Colonic mucosa (tissue), 4 donors: ENCODE data around the gene CDH24. TPM values are rescaled to one million over a fixed set of nuclear protein-coding genes. Genes with fewer than 3 reads are reported as not detected.

Experiments used
- DNase-seq: peaks from one replicate; pipeline ENCODE4 v3.0.0-alpha.2; 2020
- H3K27ac ChIP-seq: fragments of 200-600 bp; one replicate; pipeline ENCODE4 v1.8.0; 2021
- H3K27me3 ChIP-seq: fragments of 200-600 bp; one replicate; pipeline ENCODE4 v1.8.0; 2021
- H3K36me3 ChIP-seq: fragments of 200-600 bp; one replicate; pipeline ENCODE4 v1.8.0; 2021
- H3K4me1 ChIP-seq: fragments of 200-600 bp; one replicate; pipeline ENCODE4 v1.8.0; 2021; ENCODE audit warnings: mild to moderate bottlenecking
- H3K4me3 ChIP-seq: fragments of 200-600 bp; one replicate; pipeline ENCODE4 v1.8.0; 2021
- H3K9ac ChIP-seq, 2 donors: one replicate each; pipeline ENCODE4 v1.7.0; 2013; ENCODE audit warnings: control low read depth in 2 of 2, low read depth in 2 of 2, low read length in 2 of 2
- H3K9me3 ChIP-seq: fragments of 200-600 bp; one replicate; pipeline ENCODE4 v1.8.0; 2021
- intact Hi-C: fragments of 100-400 bp; cut with DNase I; formaldehyde crosslinking; loops from one replicate; pipeline ENCODE4 v1.14.1; 2022
- total RNA-seq, 2 donors: library from RNA; stranded (reverse); fragmentation: NEBNext Ultra II Directional in 1 of 2; extraction: Animal tissue kit (Norgen Biotek cat#: 25700) in 1 of 2; gene quantifications; one replicate each; pipeline ENCODE4 v1.2.1, GENCODE V29; 2021
- TF ChIP-seq, protein P1 (sequence below): fragments of 200-600 bp; IDR thresholded peaks from one replicate; pipeline ENCODE4 v1.8.0; 2022; ENCODE audit warnings: antibody characterized with exemption, mild to moderate bottlenecking
- donor health status: healthy.
- donor health status: DM: no; HTN: no; CAD: no.
- donor health status: DM: no; HTN: no; CAD: no.

The CDH24 gene
- total RNA-seq, 2 donors from 2014 or later, result 4.4 to 11.4 TPM

DNA sequence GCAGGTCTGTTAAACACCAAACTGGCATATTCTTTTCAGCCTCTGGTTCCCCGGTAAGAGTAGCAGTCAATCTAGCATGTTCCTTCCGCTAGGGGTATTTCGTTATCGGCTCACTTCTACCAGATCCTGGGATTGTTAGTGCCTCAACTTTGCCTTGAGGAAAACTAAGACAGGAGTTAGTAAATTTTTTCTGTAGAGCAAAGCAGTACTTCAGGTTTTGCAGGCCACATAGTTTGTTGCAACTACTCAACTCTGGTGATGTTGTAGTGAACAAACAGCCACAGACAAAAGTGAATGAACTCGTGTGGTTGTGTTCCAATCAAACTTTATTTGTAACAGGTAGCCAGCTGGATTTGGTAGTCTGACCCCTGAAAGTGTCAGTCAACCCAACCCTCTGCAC lies 6.3 kb upstream of the CDH24 start:
- no peak for DNase-seq
- Histone ChIP-seq H3K27me3 (no peaks in the 10 kb centered on the region), H3K27ac (no peak overlapping the region), H3K4me1 (peaks cover under 1% of the 10 kb centered on the region), H3K9ac (no peak overlapping the region), H3K9me3 (no peaks in the 10 kb centered on the region), H3K36me3 (peaks cover 53% of the 10 kb centered on the region), H3K4me3 (no peak overlapping the region)
- TF ChIP-seq, protein P1, sequence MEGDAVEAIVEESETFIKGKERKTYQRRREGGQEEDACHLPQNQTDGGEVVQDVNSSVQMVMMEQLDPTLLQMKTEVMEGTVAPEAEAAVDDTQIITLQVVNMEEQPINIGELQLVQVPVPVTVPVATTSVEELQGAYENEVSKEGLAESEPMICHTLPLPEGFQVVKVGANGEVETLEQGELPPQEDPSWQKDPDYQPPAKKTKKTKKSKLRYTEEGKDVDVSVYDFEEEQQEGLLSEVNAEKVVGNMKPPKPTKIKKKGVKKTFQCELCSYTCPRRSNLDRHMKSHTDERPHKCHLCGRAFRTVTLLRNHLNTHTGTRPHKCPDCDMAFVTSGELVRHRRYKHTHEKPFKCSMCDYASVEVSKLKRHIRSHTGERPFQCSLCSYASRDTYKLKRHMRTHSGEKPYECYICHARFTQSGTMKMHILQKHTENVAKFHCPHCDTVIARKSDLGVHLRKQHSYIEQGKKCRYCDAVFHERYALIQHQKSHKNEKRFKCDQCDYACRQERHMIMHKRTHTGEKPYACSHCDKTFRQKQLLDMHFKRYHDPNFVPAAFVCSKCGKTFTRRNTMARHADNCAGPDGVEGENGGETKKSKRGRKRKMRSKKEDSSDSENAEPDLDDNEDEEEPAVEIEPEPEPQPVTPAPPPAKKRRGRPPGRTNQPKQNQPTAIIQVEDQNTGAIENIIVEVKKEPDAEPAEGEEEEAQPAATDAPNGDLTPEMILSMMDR, result no peak
- intact Hi-C loops, result no loop called here

GRCh38 chr14:23062002-23062401 lies 4.7 kb upstream of the CDH24 start:
- Histone ChIP-seq H3K36me3 (peaks cover 48% of the 10 kb centered on the region), H3K9ac (no peak overlapping the region), H3K27me3 (no peaks in the 10 kb centered on the region), H3K4me3 (no peak overlapping the region), H3K27ac (no peak overlapping the region), H3K9me3 (no peaks in the 10 kb centered on the region), H3K4me1 (no peaks in the 10 kb centered on the region)
- intact Hi-C loops, result no loop called here
- DNase-seq, result no peak
- TF ChIP-seq, protein P1, result no peak

DNA sequence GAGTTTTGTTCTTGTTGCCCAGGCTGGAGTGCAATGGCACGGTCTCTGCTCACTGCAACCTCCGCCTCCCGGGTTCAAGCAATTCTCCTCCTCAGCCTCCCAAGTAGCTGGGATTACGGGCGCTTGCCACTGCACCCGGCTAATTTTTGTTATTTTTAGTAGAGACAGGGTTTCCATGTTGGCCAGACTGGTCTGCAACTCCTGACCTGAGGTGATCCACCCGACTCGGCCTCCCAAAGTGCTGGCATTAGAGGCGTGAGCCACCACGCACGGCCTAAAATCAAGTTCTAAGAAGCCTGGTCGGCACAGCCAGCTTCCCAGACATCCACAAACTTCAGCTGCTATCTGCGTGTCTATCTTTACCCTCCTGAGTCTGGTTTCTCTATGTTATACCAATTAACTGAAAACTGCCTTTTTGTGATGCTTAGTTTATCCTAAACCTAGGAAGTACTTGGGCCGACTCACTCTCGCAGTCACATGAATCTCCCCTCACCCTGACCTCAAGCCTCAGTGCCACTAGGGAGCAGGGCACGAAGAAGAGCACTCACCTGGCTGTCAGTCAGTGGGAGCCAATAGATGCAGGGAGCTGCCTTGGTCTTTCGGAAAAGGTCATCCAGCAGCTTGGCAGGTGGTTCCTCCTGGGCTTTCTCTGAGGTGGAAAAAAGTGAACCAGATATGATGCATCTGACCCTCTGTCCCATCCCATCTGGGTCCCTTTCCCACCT lies 3.4 kb upstream of the CDH24 start:
- intact Hi-C loops, result no loop called here
- Histone ChIP-seq H3K9ac (no peak overlapping the region), H3K27ac (no peak overlapping the region), H3K4me1 (peaks cover 5% of the 10 kb centered on the region), H3K27me3 (no peaks in the 10 kb centered on the region), H3K9me3 (no peaks in the 10 kb centered on the region), H3K4me3 (no peak overlapping the region), H3K36me3 (peaks cover 47% of the 10 kb centered on the region)
- TF ChIP-seq, protein P1, result no peak
- no peak for DNase-seq

GRCh38 chr14:23058654-23059504 lies 1.6 kb upstream of the CDH24 start:
- Histone ChIP-seq H3K27me3 (no peaks in the 10 kb centered on the region), H3K4me1 (peaks cover 5% of the 10 kb centered on the region), H3K9ac (no peak overlapping the region), H3K4me3 (no peak overlapping the region), H3K36me3 (peaks cover 33% of the 10 kb centered on the region), H3K27ac (no peak overlapping the region), H3K9me3 (no peaks in the 10 kb centered on the region)
- no peak for DNase-seq
- TF ChIP-seq, protein P1, result no peak
- intact Hi-C loops, result loop anchor here (2.0 kb wide), 1 partner anchor 72 kb away; no protein-coding TSS in a partner anchor

DNA sequence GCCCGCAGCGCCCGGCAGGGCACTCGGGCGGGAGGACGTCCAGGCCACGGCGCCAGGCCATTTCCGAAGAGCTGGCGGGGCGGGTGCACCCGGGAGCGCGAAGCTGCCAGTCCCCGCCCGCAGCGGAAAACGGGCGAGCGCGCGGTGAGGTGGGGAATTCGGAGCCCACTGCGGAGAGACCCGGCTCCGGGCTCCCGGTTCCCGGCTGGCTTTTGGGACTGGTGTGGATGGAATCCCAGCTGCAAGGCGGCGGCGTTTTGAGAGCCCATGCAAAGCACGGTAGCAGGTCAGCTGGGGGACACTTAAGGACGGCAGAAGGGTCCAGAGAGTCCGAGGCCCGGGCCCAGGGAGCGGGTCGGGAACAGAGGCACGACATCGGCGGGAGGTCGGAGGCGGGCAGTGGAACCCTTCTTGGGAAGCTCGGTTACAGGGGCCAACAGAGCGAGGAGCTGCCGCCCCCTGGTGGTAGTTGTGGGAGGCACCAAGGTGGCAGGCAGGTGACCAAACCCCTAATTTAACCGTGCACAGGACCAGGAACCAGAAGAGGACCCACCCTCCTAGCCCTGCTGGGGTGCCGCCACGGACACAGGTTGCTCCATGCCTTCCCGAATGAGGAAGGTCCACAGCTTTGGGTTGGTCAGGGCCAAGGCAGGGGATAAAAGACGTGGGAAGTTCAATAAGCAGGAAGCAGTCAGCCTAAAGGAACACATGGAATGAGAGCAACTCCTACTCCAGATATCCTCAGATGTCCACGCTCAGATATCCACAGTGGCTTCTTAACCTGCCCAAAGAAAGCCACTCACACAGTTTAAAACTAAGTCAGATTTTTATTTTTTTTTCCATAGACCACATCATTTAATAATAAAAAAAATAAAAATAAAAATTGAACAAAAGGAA lies 685 bp upstream of the CDH24 start:
- intact Hi-C loops, result loop anchor here (2.0 kb wide), 1 partner anchor 71 kb away; no protein-coding TSS in a partner anchor
- peak; percentile 95 for DNase-seq
- peak overlapping the region; percentile 74 for H3K27ac ChIP-seq
- H3K27me3 ChIP-seq, result no peaks in the 10 kb centered on the region
- H3K4me1 ChIP-seq, result peaks cover 5% of the 10 kb centered on the region
- H3K36me3 ChIP-seq, result peaks cover 25% of the 10 kb centered on the region
- no peaks in the 10 kb centered on the region for H3K9me3 ChIP-seq
- TF ChIP-seq, protein P1, result peak; percentile 90
- peak overlapping the region; percentile 38 to 68 for H3K9ac ChIP-seq
- peak overlapping the region; percentile 57 for H3K4me3 ChIP-seq
